NK-92 (cell line): ENCODE measurements around the gene CORT.
"Not testable (repeated sequence)": the region's sequence is repeated elsewhere in the genome, so short reads cannot be mapped to it uniquely, and the experiment has no call there.

Experiments used
- DNase-seq: peaks from one replicate; lab custom pipeline; 2025; ENCODE audit not compliant: unreplicated experiment; lab: John Stamatoyannopoulos, UW

Gene CORT

GRCh38 chr1:10449751-10450150 lies at the start of gene CORT:
Gene CORT, plus strand, starts transcription at chr1:10450031. Its CDS starts 193 bp downstream, at chr1:10450224.
- DNase-seq, result no peak

- DNase-seq, result no peak
Measured at GRCh38 chr1:10401281-10401680, 48.5 kb upstream of the CORT start.

GRCh38 chr1:10402729-10403274 lies 47.0 kb upstream of the CORT start:
- DNase-seq, result no peak

- DNase-seq, result no peak
Measured at GRCh38 chr1:10407201-10407600, 42.6 kb upstream of the CORT start.

- no peak for DNase-seq
Measured at GRCh38 chr1:10415211-10415930, 34.5 kb upstream of the CORT start.

GRCh38 chr1:10415967-10416366 lies 33.9 kb upstream of the CORT start:
- not testable (repeated sequence) for DNase-seq

GRCh38 chr1:10418741-10419140 lies 31.1 kb upstream of the CORT start:
- DNase-seq, result not testable (repeated sequence)

GRCh38 chr1:10419351-10419750 lies 30.5 kb upstream of the CORT start:
- DNase-seq, result no peak

- no peak for DNase-seq
Measured at GRCh38 chr1:10421637-10422036, 28.2 kb upstream of the CORT start.

- no peak for DNase-seq
Measured at GRCh38 chr1:10424034-10424433, 25.8 kb upstream of the CORT start.

GRCh38 chr1:10424651-10425050 lies 25.2 kb upstream of the CORT start:
- DNase-seq, result no peak

- DNase-seq, result not testable (repeated sequence)
Measured at GRCh38 chr1:10425826-10426534, 23.9 kb upstream of the CORT start.

- not testable (repeated sequence) for DNase-seq
Measured at GRCh38 chr1:10426535-10426848, 23.3 kb upstream of the CORT start.

GRCh38 chr1:10428984-10429383 lies 20.8 kb upstream of the CORT start:
- DNase-seq, result no peak

GRCh38 chr1:10429868-10430215 lies 20.0 kb upstream of the CORT start:
- DNase-seq, result no peak

- peak; percentile 37 for DNase-seq
Measured at GRCh38 chr1:10430216-10431069, 19.4 kb upstream of the CORT start, which contains the start of gene CENPS. Gene CENPS, plus strand, starts transcription at chr1:10430433. Its CDS starts 85 bp downstream, at chr1:10430518.

GRCh38 chr1:10431070-10431730 lies 18.6 kb upstream of the CORT start:
- no peak for DNase-seq

GRCh38 chr1:10432910-10433700 lies 16.7 kb upstream of the CORT start:
- DNase-seq, result no peak

- no peak for DNase-seq
Measured at GRCh38 chr1:10433790-10434189, 16.0 kb upstream of the CORT start.

GRCh38 chr1:10434590-10434989 lies 15.2 kb upstream of the CORT start:
- no peak for DNase-seq
